HG03095 (cell line): Measurements from ENCODE around the gene TPM2.

ENCODE experiments used
- ATAC-seq: cut with Tn5 transposase; IDR thresholded peaks from one replicate; pipeline ENCODE4 v1.9.1; 2021; ENCODE audit warnings: moderate library complexity; ENCODE audit not compliant: unreplicated experiment

TPM2 gene

GRCh38 chr9:35696520-35697215 lies 6.9 kb upstream of the TPM2 start:
- ATAC-seq = no peak

DNA sequence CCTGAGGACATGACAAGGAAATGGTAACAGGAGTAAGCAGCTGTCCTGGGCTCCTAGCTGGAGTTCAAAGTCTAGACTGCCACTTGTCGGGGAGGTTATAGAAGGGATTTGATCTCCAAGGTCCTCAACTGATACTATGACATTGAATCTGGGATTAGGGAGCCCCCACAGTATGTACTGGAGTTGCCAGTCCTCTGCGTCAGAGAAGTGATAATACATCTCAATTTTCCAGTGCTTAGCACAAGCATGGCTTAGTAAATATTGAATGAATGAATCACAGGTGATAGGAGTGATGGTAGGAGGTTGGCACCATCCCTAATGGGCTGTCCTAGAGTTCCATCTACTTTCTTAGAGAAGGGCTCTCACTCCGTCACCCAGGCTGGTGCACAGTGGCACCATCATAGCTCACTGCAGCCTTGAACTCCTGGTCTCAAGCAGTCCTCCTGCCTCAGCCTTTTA lies 6.2 kb upstream of the TPM2 start:
- no peak for ATAC-seq

GRCh38 chr9:35691757-35692301 lies 2.1 kb upstream of the TPM2 start:
- no peak for ATAC-seq

- ATAC-seq = no peak
These were observed 1.6 kb upstream of the TPM2 start for GRCh38 chr9:35691334-35691650.

- ATAC-seq = no peak
These were observed 1.0 kb upstream of the TPM2 start for GRCh38 chr9:35690614-35691333.

- no peak for ATAC-seq
These were observed 529 bp upstream of the TPM2 start for GRCh38 chr9:35690294-35690613.

GRCh38 chr9:35688558-35689541 lies 875 bp downstream of the TPM2 start:
- ATAC-seq = no peak

- no peak for ATAC-seq
These were observed 1.7 kb downstream of the TPM2 start for GRCh38 chr9:35687972-35688557.

DNA sequence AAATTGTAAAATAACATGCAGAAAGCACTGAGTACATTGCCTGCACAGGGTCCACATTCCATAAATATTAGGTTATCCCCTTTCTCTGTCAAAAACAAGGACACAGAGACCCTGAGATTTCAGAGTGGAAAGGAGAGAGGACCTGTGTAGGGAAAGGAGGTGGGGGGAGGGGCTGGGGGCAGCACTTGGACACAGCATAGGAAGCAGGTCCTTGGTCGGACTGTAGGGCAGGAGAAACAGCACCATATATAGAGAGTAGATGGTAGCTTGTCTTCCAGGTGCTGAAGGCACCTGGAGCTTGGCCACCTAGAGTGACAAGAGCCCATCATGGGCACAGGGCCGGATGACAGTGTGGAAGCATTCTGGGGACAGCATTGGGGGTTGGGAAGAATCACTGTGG lies 2.4 kb downstream of the TPM2 start:
- ATAC-seq = no peak

DNA sequence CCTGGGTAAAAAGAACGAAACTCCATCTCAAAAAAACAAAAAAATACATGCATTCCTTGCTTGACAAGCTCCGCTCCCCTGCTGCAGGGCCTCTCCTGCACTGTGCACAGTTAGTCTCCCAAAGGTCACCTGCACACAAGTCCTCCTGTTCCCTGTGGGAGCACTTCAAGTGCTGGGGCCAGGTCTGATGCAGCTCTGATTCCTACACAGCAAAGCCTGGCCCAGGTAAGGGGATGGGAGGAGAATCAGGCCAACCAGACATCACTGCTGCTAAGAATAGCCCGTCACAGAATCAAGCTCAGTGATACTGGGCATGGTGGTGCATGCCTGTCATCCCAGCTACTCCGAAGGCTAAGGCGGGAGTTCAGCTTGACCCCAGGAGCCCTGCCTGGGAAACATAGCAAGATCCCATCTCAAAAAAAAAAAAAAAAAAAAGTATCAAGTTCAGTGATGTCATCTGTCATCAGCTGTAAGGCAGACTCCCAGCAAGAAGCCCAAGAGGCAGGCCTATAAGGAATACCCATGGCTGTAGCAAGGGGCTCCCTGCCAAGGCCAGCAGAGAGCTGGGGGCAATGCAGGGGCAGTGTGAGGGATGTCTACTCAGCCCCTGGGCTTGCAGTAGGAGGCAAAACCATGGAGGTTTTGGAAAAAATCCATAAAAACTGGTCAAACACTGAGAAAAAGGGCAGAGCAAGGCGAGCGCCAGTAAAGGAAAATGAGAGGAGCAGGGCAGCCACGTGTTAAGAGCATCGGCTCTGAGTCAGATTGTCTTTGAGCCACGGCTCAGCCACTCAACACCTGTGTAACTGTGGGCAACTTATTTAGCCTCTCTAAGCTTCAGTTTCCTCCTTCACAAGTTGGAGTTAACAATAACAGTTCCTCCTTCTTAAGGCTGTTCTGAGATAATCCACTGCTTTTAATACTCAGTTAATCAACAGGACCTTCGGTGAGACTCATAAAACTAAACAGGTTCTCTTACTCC lies 3.2 kb downstream of the TPM2 start:
- no peak for ATAC-seq

GRCh38 chr9:35685506-35685905 lies 4.2 kb downstream of the TPM2 start:
- ATAC-seq = no peak

GRCh38 chr9:35684921-35685320 lies 4.8 kb downstream of the TPM2 start:
- ATAC-seq = no peak

- ATAC-seq = no peak
These were observed 6.4 kb downstream of the TPM2 start for GRCh38 chr9:35683323-35683722.

GRCh38 chr9:35682520-35683315 lies 7.0 kb downstream of the TPM2 start:
- ATAC-seq = no peak

GRCh38 chr9:35682051-35682450 lies 7.7 kb downstream of the TPM2 start:
- no peak for ATAC-seq

DNA sequence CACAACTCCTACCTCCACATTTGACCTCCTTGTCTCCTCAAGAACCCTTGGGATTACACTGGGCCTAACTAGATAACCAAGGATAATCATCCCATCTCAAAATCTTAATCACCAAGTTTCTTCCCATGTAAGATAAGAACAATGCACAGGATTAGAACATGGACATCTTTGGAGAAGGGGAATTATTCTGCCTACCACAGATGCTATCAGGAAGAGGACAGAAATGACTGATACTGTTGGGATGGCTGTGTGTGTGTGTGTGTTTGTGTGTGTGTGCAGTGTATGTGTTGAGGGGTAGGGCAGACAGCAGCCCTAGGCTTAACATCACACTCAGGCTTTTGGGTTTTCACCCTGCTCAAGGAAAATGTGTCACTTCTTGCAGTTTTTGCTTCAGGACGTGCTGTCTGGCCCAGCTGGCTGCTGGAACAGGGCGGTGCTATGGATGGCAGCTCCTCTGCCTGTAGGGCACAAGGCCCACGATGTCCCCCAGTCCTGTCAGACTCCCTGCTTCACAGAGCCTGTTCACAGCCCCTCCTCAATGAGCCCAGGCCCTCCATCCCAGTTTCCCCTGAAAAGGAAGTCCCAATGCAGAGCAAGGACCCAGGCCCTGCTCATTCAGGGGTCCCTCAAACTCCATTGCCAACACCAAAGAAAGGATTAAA lies 8.3 kb downstream of the TPM2 start:
- no peak for ATAC-seq

DNA sequence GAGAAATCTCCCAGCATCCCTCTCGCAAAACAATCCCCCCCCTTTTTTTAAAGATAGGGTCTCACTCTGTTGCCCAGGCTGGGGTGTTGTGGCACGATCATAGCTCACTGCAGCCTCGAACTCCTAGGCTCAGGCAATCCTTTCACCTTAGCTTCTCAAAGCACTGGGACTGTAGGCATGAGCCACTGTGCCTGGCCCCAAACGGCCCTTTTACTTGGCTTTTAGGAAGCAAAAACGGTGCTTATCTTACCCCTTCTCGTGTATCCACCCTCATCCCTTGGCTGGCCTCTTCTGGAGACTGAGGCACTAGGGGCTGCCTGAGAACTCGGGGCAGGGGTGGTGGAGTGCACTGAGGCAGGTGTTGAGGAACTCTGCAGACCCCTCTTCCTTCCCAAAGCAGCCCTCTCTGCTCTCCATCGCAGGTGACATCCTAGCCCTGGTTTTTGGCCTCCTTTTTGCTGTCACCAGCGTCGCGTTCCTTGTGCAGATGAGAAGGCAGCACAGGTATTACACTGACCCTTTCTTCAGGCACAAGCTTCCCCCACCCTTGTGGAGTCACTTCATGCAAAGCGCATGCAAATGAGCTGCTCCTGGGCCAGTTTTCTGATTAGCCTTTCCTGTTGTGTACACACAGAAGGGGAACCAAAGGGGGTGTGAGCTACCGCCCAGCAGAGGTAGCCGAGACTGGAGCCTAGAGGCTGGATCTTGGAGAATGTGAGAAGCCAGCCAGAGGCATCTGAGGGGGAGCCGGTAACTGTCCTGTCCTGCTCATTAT lies 9.2 kb downstream of the TPM2 start:
- no peak for ATAC-seq
